ENCODE data around the gene DOK3. TPM values are rescaled to one million over a fixed set of nuclear protein-coding genes. Genes with fewer than 3 reads are reported as not detected.

The DOK3 gene
- total and polyA plus RNA-seq, 10 of the 15 experiments (the other 5 are each of a cell fraction or from before 2014, with no cell fraction given) = 6.6 to 107 (median 52.1) TPM

DNA sequence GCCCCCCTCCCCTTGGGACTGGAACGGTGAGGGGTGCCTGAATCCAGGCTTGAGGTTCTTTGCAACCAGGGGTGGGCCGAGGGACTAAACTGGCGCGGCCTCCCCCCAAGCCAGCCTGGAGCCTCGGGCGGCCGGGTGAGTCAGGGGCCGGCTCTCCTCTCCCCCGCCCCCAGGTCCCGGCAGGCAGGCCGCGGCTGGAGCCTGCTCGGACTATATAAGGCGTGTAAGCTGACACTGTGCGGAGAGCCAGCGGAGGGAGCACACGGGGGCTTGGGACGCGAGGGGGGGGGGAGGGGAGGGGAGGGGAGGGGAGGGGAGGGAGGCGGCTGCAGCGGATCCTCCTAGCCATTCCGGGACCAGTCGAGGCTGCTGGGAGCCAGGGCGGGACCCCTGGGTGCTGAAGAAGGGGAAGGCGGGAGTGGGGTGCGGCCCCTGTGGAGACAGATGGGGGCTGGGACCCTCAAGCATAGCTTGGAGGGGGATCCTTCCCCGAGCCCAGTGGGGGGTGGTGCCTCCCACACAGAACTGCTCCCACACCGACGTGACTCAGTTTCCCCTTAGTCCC lies 12.8 kb downstream of the DOK3 start:
- Histone ChIP-seq H4K20me1 (ENCODE audit: control insufficient read depth, insufficient read depth) (no peaks in the 10 kb centered on the region), H3K79me2 (ENCODE audit: control insufficient read depth, insufficient read depth, low read length) (peaks cover 6% of the 10 kb centered on the region), H3K27ac (ENCODE audit: control insufficient read depth, insufficient read depth) (peak overlapping the region; percentile 74), H3K36me3 (ENCODE audit: control insufficient read depth in 2 of 2, insufficient read depth in 2 of 2, low read length in 1 of 2) (peaks cover 0 to 2% of the 10 kb centered on the region in 2 experiments; a peak in 2 of 4 replicates), H3K4me3 (peak overlapping the region; percentile 86), H2AFZ (ENCODE audit: control insufficient read depth, low read depth, low read length) (no peak overlapping the region), H3K9me3 (replicated peaks; ENCODE audit: control insufficient read depth, insufficient read depth, low read length) (no peaks in the 10 kb centered on the region), H3K9ac (ENCODE audit: control insufficient read depth, insufficient read depth, low read length) (peak overlapping the region; percentile 68), H3K4me1 (ENCODE audit: control insufficient read depth, insufficient read depth, low read length) (peaks cover 38% of the 10 kb centered on the region), H3K27me3 (replicated peaks in 1 of 2; ENCODE audit: control insufficient read depth in 2 of 2, insufficient read depth in 2 of 2, low read length in 1 of 2) (no peaks in the 10 kb centered on the region; a peak in 1 of 4 replicates), H3K4me2 (ENCODE audit: control insufficient read depth, insufficient read depth) (peak overlapping the region; percentile 90)
- BruUV-seq (replicated peaks) = no TSS peak
- ChIA-PET CTCF (interaction anchor here (0.7 to 4.9 kb wide), 13 partner anchors 9 to 187 kb away, joined by 3 to 36 read pairs (median 5); partner anchors contain the start of genes DOK3 and F12), POLR2A (interaction anchor here (1.0 to 4.2 kb wide), 10 partner anchors 12 to 132 kb away, joined by 3 to 19 read pairs (median 4); partner anchors contain the start of genes DOK3 and GRK6), RAD21 (ENCODE audit: unreplicated experiment) (interaction anchor here (0.7 to 1.8 kb wide), 9 partner anchors 11 to 108 kb away, joined by 3 to 17 read pairs (median 6); no protein-coding TSS in a partner anchor), SMC1A (ENCODE audit: uncharacterized antibody, unreplicated experiment) (interaction anchor here (0.7 to 2.2 kb wide), 9 partner anchors 11 to 961 kb away, joined by 3 to 10 read pairs (median 4); no protein-coding TSS in a partner anchor)
- 5% methylated on average over 17 of the region's 29 CpGs for WGBS (ENCODE audit: insufficient coverage, insufficient replicate concordance, low lambda C conversion rate, missing lambda C conversion rate)
- no peak for DNase-seq (ENCODE audit: low read depth, low spot score)
- intact Hi-C loops (cut with micrococcal nuclease; ENCODE audit: unreplicated experiment) (loop anchor here (1.0 kb wide), 1 partner anchor 40 kb away; no protein-coding TSS in a partner anchor), in situ Hi-C loops (cut with MboI) (no loop called here)
- ATAC-seq = peak; percentile 6
- no peak for FAIRE-seq
- peak in 1 of 2 experiments; percentile 77; a peak in 3 of 4 replicates for TF ChIP-seq SRF (IDR thresholded peaks at IDR 0.05; ENCODE audit: low read depth in 2 of 2, low read length in 2 of 2)
- TF ChIP-seq ZNF274 (IDR thresholded peaks at IDR 0.05; ENCODE audit: insufficient read depth, insufficient read length) = no peak

DNA sequence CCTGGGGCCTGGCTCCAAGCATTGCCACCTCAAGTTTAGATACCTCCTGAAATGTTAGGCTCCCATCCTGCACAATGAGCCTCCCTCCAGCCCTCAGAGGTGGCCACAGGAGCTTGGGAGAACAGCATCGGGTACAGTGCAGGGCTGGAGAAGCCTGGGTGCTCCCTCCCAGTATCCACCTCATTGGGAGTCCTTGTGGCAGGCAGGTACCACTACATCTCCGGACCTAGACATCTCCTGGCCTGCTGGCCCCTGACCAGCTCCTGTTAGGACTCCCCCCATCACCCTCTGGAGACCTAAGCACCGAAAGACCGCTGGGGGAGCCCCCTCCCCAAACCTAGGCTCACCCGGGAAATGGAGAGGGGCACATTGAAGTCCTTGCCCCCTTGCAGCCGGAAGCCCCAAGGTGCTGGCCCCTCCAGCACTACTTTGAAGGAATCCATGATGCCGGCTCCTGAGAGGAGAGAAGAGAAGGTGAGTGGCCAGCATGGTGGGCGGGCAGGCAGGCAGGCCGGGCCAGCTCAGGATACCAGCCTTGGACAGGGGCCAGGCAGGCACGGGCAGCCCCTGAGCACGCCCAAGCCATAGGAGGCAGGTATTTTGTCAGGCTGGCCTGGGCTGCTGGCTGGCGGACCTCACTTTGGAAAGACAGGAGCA lies 13.4 kb downstream of the DOK3 start:
- ChIA-PET RAD21 (ENCODE audit: unreplicated experiment) (interaction anchor here (1.1 to 2.8 kb wide), 8 partner anchors 12 to 185 kb away, joined by 3 to 17 read pairs (median 4); partner anchors contain the start of gene MXD3), POLR2A (interaction anchor here (1.2 to 4.2 kb wide), 7 partner anchors 12 to 106 kb away, joined by 3 to 19 read pairs (median 6); partner anchors contain the start of genes DOK3 and GRK6), CTCF (interaction anchor here (1.0 to 4.9 kb wide), 13 partner anchors 12 to 106 kb away, joined by 3 to 36 read pairs (median 5); partner anchors contain the start of gene DOK3), SMC1A (ENCODE audit: uncharacterized antibody, unreplicated experiment) (interaction anchor here (0.7 to 2.2 kb wide), 5 partner anchors 14 to 186 kb away, joined by 3 to 11 read pairs (median 3); no protein-coding TSS in a partner anchor)
- no TSS peak for BruUV-seq (replicated peaks)
- peak overlapping the region; percentile 60; the same call in 1 of the 2 replicates for H3K27ac ChIP-seq (ENCODE audit: control insufficient read depth, insufficient read depth)
- peaks cover 32% of the 10 kb centered on the region for H3K4me1 ChIP-seq (ENCODE audit: control insufficient read depth, insufficient read depth, low read length)
- H4K20me1 ChIP-seq (ENCODE audit: control insufficient read depth, insufficient read depth) = no peaks in the 10 kb centered on the region
- H3K9ac ChIP-seq (ENCODE audit: control insufficient read depth, insufficient read depth, low read length) = peak overlapping the region; percentile 65
- H3K9me3 ChIP-seq (replicated peaks; ENCODE audit: control insufficient read depth, insufficient read depth, low read length) = no peaks in the 10 kb centered on the region
- intact Hi-C loops (cut with micrococcal nuclease; ENCODE audit: unreplicated experiment) (no loop called here), in situ Hi-C loops (cut with MboI) (no loop called here)
- WGBS (ENCODE audit: insufficient coverage, insufficient replicate concordance, low lambda C conversion rate, missing lambda C conversion rate) = 54% methylated on average over 12 of the region's 12 CpGs
- ATAC-seq = 0 out of 3 replicates have a peak, but pooled peaks have one; percentile 3
- peaks cover 0 to 2% of the 10 kb centered on the region in 2 experiments; a peak in 2 of 4 replicates for H3K36me3 ChIP-seq (ENCODE audit: control insufficient read depth in 2 of 2, insufficient read depth in 2 of 2, low read length in 1 of 2)
- peak overlapping the region; percentile 86 for H3K4me3 ChIP-seq
- H3K79me2 ChIP-seq (ENCODE audit: control insufficient read depth, insufficient read depth, low read length) = peaks cover 6% of the 10 kb centered on the region
- H2AFZ ChIP-seq (ENCODE audit: control insufficient read depth, low read depth, low read length) = no peak overlapping the region
- peak overlapping the region; percentile 90 for H3K4me2 ChIP-seq (ENCODE audit: control insufficient read depth, insufficient read depth)
- no peak for DNase-seq (ENCODE audit: low read depth, low spot score)
- H3K27me3 ChIP-seq (replicated peaks in 1 of 2; ENCODE audit: control insufficient read depth in 2 of 2, insufficient read depth in 2 of 2, low read length in 1 of 2) = no peaks in the 10 kb centered on the region; a peak in 1 of 4 replicates
- FAIRE-seq = no peak
- TF ChIP-seq MYB (IDR thresholded peaks at IDR 0.05; ENCODE audit: borderline replicate concordance, low read depth, low read length) (no peak), EED (IDR thresholded peaks at IDR 0.05; ENCODE audit: low read depth) (no peak), RAD21 (IDR thresholded peaks at IDR 0.05; ENCODE audit: insufficient read depth, low read depth, low read length) (no peak)
- TF ChIP-seq, protein P1, sequence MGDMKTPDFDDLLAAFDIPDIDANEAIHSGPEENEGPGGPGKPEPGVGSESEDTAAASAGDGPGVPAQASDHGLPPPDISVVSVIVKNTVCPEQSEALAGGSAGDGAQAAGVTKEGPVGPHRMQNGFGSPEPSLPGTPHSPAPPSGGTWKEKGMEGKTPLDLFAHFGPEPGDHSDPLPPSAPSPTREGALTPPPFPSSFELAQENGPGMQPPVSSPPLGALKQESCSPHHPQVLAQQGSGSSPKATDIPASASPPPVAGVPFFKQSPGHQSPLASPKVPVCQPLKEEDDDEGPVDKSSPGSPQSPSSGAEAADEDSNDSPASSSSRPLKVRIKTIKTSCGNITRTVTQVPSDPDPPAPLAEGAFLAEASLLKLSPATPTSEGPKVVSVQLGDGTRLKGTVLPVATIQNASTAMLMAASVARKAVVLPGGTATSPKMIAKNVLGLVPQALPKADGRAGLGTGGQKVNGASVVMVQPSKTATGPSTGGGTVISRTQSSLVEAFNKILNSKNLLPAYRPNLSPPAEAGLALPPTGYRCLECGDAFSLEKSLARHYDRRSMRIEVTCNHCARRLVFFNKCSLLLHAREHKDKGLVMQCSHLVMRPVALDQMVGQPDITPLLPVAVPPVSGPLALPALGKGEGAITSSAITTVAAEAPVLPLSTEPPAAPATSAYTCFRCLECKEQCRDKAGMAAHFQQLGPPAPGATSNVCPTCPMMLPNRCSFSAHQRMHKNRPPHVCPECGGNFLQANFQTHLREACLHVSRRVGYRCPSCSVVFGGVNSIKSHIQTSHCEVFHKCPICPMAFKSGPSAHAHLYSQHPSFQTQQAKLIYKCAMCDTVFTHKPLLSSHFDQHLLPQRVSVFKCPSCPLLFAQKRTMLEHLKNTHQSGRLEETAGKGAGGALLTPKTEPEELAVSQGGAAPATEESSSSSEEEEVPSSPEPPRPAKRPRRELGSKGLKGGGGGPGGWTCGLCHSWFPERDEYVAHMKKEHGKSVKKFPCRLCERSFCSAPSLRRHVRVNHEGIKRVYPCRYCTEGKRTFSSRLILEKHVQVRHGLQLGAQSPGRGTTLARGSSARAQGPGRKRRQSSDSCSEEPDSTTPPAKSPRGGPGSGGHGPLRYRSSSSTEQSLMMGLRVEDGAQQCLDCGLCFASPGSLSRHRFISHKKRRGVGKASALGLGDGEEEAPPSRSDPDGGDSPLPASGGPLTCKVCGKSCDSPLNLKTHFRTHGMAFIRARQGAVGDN (IDR thresholded peaks at IDR 0.05) = no peak
- TF ChIP-seq, protein P2, sequence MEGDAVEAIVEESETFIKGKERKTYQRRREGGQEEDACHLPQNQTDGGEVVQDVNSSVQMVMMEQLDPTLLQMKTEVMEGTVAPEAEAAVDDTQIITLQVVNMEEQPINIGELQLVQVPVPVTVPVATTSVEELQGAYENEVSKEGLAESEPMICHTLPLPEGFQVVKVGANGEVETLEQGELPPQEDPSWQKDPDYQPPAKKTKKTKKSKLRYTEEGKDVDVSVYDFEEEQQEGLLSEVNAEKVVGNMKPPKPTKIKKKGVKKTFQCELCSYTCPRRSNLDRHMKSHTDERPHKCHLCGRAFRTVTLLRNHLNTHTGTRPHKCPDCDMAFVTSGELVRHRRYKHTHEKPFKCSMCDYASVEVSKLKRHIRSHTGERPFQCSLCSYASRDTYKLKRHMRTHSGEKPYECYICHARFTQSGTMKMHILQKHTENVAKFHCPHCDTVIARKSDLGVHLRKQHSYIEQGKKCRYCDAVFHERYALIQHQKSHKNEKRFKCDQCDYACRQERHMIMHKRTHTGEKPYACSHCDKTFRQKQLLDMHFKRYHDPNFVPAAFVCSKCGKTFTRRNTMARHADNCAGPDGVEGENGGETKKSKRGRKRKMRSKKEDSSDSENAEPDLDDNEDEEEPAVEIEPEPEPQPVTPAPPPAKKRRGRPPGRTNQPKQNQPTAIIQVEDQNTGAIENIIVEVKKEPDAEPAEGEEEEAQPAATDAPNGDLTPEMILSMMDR (IDR thresholded peaks at IDR 0.05 in 2 of 3, conservative IDR thresholded peaks at IDR 0.05 in 1 of 3; ENCODE audit: control insufficient read depth in 2 of 3, extremely low read depth in 1 of 3, insufficient read depth in 1 of 3, low read depth in 3 of 3, low read length in 3 of 3) = peak in 2 of 3 experiments; percentile 11 to 23; a peak in 1 of 6 replicates

Data from GM12878 (cell line).